Endometrium (tissue), 2 donors: Measurements from ENCODE around the gene OSM.
"Not testable (repeated sequence)": the region's sequence is repeated elsewhere in the genome, so short reads cannot be mapped to it uniquely, and the experiment has no call there.

Source experiments
- FAIRE-seq: peaks from 2 replicates; lab custom pipeline; 2012; peaks lifted over from hg19 to GRCh38; lab: Jason Lieb, UNC
- donor health status: control.
- donor health status: control.

OSM gene

GRCh38 chr22:30244066-30244465, 22.6 kb downstream of the OSM start:
- no peak for FAIRE-seq

- no peak for FAIRE-seq
Observed at GRCh38 chr22:30243661-30244060, 23.0 kb downstream of the OSM start.

- no peak for FAIRE-seq
Observed at GRCh38 chr22:30241576-30242371, 24.9 kb downstream of the OSM start.

- FAIRE-seq = no peak
Observed at GRCh38 chr22:30240541-30241417, 25.9 kb downstream of the OSM start.

GRCh38 chr22:30239488-30240405, 26.9 kb downstream of the OSM start:
- FAIRE-seq = no peak

- no peak for FAIRE-seq
Observed at GRCh38 chr22:30238661-30239487, 27.8 kb downstream of the OSM start.

GRCh38 chr22:30238136-30238535, 28.5 kb downstream of the OSM start:
- FAIRE-seq = no peak

GRCh38 chr22:30236875-30237274, 29.8 kb downstream of the OSM start:
- no peak for FAIRE-seq

GRCh38 chr22:30235687-30236170, 30.9 kb downstream of the OSM start:
- FAIRE-seq = no peak

- FAIRE-seq = peak; percentile 12
Observed at GRCh38 chr22:30234786-30235470, 31.7 kb downstream of the OSM start.

GRCh38 chr22:30234325-30234724, 32.3 kb downstream of the OSM start:
- FAIRE-seq = not testable (repeated sequence)

- FAIRE-seq = no peak
Observed at GRCh38 chr22:30233582-30233981, 33.1 kb downstream of the OSM start.

GRCh38 chr22:30232716-30233218, 33.9 kb downstream of the OSM start:
- FAIRE-seq = no peak

GRCh38 chr22:30230787-30231461, 35.7 kb downstream of the OSM start:
- FAIRE-seq = no peak

- no peak for FAIRE-seq
Observed at GRCh38 chr22:30230330-30230729, 36.3 kb downstream of the OSM start.

GRCh38 chr22:30228509-30229359, 37.9 kb downstream of the OSM start:
- FAIRE-seq = no peak

GRCh38 chr22:30227438-30228228, 39.0 kb downstream of the OSM start:
- FAIRE-seq = no peak
